Mammary epithelial cell (primary cell): ENCODE data around the gene MOV10.

Experiments used
- CTCF ChIP-seq, 2 donors: IDR thresholded peaks in 1 of 2; conservative IDR thresholded peaks in 1 of 2; 2 replicates each; pipeline ENCODE4 v1.5.1; 2011 to 2012; ENCODE audit warnings: inconsistent platforms in 2 of 2, low read length in 2 of 2, mild to moderate bottlenecking in 2 of 2, control low read depth in 1 of 2, low read depth in 1 of 2; ENCODE audit not compliant: insufficient read depth in 1 of 2; ENCODE audit errors: extremely low read depth in 1 of 2
- EZH2 ChIP-seq: IDR thresholded peaks from 2 replicates; pipeline ENCODE4 v1.6.1; 2012; ENCODE audit warnings: low read length, inconsistent platforms, borderline replicate concordance

- TF ChIP-seq CTCF (conservative IDR thresholded peaks at IDR 0.05 in 1 of 2, IDR thresholded peaks at IDR 0.05 in 1 of 2; ENCODE audit: extremely low read depth in 1 of 2, insufficient read depth in 1 of 2, low read depth in 1 of 2, low read length in 2 of 2): no peak
- TF ChIP-seq EZH2: no peak
These were observed 36.1 kb downstream of the MOV10 start for GRCh38 chr1:112710586-112710985.
